ENCODE data around the gene NME1.
"Not testable (repeated sequence)": the region's sequence is repeated elsewhere in the genome, so short reads cannot be mapped to it uniquely, and the experiment has no call there.

NME1 gene

DNA sequence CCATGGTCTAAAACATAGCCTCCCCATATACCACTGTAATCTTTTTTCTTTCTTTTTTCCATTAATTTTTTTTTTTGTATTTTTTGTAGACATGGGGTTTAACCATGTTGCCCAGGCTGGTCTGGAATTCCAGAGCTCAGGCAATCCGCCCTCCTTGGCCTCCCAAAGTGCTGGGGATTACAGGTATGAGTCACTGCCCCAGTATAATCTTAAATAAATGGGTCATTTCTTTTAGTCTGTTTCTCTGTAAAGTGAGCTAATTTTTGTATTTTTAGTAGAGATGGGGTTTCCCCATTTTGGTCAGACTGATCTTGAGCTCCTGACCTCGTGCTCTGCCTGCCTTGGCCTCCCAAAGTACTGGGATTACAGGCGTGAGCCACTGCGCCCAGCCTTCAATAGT is 5.7 kb upstream of the NME1 start:
- DNase-seq, result no peak

DNA sequence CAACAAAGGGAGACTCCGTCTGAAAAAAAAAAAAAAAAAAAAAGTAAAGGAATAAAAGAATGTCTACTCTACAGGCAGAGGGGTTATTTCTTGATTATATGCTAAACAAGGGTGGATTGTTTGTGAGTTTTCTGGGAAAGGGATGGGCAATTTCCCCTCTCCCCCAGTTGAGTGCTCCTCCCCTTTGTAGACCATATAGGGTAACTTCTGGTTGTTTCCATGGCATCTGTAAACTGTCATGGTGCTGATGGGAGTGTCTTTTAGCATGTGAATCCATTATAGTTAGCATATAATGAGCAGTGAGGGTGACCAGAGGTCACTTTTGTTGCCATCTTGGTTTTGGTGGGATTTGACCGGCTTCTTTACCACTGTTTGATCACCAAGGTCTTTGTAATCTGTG is 4.2 kb upstream of the NME1 start:
- DNase-seq, result no peak

DNA sequence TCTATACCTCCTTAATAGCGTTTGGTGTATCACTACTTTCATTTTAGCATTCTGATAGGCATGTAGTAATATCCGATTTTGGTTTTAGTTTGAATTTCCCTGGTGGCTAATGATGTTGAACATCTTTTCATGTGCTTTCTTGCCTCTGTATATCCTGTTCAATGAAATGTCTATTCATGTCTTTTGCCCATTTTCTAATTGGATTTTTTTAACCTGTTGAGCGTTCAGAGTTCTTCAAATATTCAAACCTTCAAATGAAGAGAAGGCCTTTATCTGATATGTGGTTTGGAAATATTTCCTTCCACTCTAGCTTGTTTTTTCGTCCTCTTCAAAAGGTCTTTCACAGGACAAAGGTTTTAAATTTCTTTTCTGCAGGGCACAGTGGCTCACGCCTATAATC is 2.4 kb upstream of the NME1 start:
- DNase-seq, result no peak

DNA sequence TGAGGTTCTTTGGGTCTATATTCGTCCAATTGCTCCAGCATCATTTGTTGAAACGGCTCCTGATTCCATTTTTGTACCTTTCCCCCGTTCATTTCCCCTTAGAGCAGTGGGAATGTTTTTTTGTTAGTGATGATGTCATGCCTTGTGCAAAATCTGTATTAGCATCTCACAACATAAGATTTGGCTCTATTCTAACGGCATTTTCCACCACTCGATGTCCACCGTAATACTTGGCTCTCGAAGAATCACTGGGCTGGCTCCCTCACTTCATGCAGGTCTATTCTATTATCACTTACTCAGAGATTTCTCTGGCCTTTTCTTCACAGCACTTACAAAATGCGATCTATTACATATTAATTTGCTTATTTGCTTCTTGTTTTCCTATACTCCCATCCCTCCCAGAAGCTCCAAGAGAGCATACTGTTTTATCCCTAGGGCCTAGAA is 571 bp upstream of the NME1 start:
- no peak for DNase-seq

DNA sequence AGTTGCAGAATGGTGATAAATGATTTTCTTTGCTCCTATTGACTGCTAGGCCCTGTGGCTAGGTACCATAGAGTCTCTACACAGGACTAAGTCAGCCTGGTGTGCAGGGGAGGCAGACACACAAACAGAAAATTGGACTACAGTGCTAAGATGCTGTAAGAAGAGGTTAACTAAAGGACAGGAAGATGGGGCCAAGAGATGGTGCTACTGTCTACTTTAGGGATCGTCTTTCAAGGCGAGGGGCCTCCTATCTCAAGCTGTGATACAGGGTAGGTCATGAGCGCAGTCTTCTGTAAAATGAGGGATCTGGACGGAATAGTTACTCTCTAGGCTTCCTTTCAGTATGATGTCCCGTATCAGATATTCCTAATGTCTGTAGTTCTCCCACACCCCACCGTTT is 817 bp downstream of the NME1 start:
- DNase-seq, result no peak

DNA sequence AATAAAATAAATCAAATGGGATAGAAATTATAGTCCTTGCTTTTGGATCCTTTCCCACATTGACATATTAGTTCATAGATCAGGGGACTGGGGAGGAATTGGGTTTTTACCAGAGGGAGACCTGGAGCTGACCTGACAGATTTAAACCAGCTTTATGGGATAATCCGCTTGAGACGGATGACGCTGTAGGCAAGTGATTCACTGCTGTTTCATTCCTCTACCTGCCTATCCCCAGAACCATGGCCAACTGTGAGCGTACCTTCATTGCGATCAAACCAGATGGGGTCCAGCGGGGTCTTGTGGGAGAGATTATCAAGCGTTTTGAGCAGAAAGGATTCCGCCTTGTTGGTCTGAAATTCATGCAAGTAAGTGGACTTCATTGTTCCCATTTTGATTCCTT is 2.1 kb downstream of the NME1 start:
- no peak for DNase-seq

DNA sequence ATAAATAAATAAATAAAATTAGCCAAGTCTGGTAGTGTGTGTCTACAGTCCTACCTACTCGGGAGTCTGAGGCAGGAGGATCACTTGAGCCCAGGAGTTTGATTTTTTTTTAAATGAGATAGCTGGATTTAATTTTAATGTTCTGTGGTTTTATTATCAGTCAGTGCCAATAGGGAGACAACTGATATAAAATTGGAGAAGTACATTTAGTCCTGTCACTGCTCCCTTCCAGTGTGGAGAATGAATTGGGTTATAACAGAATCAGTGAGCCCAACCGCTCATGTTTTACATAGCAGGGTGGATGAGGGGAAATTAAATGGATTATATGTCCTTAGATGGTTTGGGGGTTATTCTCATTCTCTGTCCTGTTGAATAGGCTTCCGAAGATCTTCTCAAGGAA is 6.2 kb downstream of the NME1 start:
- no peak for DNase-seq

DNA sequence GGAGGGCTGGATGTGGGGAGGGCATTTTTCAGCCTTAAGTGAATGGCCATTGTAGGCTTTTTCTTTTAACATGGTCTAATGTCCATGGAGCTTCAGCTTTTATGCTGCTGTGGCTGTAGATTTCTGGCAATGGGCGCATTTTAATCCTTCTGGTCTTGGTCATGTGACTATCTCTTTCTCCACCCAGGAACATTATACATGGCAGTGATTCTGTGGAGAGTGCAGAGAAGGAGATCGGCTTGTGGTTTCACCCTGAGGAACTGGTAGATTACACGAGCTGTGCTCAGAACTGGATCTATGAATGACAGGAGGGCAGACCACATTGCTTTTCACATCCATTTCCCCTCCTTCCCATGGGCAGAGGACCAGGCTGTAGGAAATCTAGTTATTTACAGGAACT is 8.2 kb downstream of the NME1 start:
- no peak for DNase-seq

DNA sequence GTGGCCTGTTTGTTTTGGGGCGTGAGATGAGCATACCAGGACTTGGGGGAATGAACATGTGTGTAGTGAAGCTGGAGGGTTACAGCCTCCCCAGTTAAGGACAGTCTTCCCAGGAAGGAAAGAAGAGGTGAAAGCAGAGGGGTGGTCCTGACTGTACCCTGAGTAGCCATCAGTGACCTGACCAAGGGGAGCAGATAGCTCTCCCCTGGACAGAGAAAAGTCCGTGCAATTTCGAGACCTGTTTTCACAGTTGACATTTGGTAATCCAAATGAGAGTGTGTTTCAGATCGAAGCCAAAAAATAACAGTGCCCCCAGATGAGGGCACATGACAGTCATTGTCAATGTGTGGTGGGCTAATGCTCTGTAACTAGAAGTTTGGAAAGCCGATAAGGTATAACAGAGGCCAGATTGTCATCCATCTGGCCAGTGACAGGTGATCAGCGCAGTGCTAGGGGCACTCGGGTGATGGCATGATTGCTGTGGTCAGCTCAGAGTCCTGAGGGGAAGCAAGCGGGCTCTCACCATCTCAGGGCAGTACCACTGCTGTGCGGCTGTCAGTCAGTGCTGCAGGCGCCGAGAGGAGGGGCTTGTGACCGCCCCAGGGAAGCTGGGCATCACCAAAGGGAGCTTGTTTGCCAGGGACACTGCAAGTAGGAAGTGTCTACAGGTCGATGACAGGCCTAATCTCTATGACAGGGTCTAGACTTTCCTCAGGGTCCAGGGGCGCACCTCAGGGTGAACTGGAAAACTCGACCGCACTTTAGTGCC is 11.7 kb downstream of the NME1 start:
- DNase-seq, result no peak

DNA sequence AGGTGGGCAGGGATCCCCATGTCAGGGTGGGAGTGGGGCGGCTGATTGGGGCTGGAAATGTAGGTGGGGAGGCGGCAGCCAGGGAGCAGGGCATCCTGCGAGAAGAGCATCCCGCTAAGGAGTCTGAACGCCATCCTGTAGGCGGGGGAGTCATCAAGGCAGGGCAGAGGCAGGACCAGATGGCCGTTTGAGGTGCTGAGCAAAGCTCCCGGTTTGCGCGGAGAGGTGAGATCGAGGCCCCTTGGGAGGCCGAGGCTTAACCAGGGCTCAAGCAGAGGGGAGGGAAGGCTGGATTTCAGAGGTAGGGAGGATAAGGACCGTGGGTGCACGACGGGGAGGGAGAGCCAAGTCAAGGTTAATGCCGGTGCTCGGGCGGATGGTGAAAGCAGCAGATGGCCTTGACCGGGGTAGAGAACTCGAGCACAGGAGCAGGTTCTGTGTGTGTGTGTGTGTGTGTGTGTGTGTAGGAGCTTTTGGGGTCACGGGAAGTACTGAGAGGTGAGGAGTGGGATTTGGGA is 12.4 kb downstream of the NME1 start:
- DNase-seq, result no peak

DNA sequence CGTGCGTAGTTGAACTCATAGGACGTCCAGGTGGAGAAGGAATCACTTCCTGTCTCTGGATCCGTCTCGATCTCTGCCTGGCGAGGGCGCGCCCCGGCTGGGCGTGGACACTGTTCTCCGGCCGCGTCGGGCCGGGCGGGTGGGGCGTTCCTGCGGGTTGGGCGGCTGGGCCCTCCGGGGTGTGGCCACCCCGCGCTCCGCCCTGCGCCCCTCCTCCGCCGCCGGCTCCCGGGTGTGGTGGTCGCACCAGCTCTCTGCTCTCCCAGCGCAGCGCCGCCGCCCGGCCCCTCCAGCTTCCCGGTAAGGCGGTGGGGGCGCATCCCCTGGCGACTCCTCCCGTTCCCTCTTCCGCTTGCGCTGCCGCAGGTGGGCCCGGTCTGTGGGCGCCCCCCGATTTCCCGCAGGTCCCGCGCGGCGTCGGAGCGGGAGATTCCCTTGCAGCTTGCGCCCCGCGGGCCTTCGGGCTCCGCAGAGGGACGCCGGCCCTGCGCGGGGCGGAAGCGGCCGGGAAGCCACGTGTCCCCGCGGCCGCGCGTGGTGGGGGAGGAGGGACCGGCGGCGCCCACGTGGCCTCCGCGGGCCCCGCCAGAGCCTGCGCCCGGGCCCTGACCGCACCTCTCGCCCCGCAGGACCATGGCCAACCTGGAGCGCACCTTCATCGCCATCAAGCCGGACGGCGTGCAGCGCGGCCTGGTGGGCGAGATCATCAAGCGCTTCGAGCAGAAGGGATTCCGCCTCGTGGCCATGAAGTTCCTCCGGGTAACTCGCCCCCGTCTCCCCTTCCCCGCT is 13.0 kb downstream of the NME1 start, which contains the start of gene NME2:
Gene NME2 (plus strand): TSS at position 214 of the 789 bp plus-strand sequence. CDS start 420 bp downstream, at position 634.
- DNase-seq, result peak; percentile 52

DNA sequence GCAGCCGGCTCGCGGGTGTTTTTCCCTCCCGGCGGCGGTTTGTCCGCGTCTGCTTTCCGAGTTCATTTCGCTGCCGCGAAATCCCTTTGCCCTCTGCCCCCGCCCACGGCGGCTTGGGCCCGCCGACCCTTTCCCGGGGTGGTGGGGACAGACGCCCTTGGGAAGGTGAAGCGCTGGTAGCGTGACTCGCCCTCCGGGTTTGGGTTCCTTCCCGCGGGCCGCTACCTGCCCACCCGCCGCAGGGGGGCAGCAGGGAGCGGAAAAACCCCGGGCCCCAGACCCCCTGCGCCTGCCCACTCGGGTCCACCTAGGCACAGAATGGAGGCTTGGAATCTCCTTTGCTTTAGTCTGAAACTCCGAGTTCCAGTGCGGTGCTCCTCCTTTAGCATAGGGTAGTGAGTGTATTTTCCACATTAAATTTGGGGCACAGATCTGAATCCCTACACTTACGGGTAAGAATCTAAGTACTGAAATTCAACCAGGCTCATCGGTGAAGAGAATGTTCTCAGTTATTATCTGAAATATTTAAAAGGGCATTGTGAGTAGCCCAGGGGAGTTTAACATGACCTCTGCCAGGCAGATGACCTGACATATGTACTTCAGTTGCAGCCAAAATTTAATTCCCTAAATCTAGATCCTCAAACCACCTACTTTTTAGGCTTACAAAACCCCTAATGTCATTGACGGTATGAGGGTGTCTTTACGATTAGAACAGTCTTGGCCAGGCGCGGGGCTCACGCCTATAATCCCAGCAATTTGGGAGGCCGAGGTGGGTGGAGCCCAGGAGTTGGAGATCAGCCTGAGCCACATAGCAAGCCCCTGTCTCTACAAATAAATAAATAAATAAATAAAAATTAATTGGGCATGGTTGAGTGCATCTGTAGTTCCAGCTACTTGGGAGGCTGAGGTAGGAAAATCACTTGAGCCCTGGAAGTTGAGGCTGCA is 13.9 kb downstream of the NME1 start:
- DNase-seq, result no peak

DNA sequence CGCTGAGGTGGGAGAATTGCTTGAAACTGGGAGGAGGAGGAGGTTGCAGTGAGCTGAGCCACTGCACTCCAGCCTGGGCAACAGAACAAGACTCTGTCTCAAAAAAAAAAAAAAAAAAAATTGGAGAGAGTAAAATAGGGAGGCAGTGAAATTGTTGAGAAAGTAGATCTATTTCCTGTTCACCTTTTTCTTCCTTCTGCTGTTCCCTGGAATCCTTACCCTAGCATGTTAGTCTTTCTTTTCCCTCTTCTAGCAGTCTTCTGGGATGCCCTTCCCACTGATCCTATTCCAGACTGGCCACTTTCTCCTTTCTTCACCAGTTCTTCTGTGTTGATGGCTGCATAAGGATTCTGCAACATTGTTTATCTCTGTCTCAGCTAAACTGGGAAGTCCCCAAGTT is 16.0 kb downstream of the NME1 start:
- DNase-seq, result no peak

DNA sequence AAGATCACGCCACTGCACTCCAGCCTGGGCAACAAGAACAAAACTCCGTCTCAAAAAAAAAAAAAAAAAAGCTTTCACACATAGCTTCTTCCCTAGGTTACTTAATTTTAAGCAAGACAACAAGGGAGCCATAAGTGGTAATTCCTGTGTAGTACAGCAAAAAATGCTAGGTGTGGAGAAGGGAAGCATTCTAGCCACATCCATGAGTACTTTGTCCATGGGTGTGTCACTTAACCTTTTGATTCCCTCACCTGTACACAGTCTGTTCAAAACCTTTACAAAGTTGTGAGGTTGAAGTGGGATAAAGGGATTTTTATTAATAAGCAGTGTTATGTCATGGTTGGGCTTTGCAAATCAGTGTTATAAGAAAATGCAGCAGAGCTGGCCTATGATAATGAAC is 17.4 kb downstream of the NME1 start:
- no peak for DNase-seq

DNA sequence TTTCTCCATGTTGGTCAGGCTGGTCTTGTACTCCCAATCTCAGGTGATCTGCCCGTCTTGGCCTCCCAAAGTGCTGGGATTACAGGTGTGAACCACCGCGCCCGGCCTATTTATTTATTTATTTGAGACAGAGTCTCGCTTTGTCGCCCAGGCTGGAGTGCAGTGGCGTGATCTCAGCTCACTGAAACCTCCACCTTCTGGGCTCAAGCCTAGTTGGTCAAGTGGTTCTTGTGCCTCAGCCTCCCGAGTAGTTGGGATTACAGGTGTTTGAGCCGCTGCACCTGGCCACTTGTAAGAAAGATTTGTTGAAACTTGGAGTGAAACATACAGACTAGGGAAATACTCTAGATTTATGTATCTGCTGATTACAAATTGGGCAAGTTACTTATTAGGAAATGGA is 18.7 kb downstream of the NME1 start:
- DNase-seq, result not testable (repeated sequence)

DNA sequence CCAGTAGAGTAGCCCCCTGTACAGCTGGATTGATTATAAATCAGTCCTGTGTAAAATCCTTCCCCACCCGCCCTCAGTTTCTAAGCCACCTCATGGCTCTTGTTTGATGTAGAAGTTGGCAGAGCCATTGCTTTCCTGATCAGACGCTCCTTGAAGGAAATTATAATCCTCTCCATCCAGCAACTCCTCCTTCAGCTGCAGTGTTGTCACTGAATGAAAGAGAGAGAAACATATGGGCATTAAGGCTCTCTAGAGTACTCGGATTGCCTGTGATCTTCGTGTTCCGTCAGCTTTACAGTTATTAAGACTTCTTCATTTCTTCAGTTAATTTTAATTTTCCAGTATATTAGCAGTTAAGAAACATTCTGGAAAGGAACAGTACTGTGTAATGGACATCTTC is 27.1 kb downstream of the NME1 start:
- DNase-seq, result no peak

DNA sequence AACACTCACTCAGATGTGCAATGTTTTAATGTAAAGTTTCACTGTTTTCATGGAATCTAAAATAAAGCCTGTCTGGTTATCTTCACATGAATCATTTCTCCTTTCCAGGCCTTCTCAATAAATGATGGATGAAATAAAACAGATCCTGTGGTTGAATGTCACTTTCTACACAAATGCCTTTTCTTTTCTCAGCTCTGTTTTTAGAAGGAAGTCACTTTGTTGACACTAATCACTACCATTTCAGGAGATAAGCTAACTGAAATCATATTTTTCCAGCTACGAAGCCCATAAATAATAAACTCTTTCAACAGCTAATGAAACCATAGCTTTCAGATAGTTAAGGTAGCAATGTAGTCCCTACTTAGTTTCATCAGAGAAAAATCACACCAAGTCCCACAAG is 30.8 kb downstream of the NME1 start:
- no peak for DNase-seq

DNA sequence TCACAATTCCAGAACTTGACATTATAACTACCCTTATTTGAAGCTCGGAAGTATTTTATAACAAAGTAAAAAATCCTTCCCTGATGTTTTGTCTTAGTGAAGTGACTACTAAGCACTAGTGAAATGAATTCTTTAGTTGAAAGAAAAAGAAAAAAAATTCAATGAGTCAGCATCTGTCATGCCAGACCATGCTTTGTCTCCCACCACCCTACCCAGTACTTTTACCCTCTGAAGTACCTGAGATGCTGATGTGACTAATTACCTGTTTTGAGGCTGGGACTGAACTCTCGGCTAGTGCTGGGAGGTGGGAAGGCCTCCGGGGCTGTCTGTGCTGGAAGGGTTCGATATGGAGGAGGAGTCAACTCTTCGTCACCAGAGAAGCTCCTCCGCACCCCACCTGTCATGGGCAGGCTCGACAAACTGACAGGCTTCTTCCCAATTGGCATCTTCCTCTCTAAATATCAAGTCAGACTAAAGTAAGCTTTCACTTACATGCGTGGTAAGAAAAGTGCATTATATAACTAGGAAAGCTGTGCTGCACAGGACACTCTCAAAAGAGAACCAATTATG is 32.5 kb downstream of the NME1 start:
- no peak for DNase-seq

DNA sequence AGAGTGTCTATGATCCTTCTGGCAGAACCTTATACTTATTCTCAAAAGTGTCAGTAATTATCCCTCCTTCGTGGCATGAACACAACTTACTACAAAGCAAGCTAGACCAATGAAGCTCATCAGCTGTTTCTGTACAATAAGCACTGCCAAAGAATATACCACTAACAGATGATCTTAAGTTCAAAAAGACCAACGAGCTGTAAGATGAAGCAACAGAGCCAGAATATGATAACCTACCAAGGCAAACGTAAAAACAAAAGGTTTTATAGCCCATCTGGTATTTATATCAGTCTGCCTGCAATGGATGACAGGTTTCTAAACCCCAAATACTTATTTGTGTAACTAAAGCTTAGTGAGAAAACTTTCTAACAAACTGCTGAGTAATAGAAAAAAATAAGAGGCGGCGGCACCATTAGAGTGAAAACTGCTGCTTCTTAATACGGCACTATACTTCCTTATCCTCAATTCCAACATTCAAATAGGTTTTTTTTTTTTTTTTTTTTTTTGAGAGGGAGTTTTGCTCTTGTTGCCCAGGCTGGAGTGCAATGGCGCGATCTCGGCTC is 35.0 kb downstream of the NME1 start:
- no peak for DNase-seq

DNA sequence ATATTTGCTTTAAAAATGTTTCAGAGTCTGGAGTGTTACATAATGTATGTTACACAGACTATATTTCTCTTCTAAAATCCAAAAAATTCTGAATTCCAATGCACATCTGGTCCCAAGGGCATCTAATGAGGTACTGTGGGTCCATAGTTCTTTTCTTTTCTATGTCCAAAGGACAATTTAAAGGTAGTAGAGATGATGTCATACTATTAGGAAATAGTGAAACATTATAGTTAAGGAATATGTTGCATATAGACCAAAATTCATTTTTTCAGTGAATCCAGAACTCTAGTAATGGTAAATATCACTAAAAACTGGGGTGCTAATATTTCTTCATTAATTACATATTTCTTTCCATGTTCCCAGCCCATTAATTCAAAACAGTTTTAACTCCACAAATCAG is 35.8 kb downstream of the NME1 start:
- DNase-seq, result no peak

DNA sequence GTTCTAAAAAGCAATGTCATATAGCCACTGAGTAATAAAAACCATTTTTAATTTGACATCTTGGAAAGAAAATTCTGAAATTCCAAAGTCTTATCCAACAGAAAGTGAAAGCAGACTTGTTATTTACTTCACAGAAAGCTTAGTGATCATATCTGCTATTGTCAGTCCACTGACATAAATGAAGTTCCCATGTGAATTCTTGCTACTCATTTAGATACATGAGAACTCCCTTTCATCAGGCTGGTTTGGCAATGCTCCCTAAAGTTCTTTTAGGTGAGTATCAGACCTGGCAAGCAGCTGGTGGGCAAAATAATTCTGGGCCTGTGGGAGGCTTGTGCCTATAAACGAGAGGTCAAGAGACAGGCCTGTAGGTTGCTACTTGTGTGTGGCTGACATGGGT is 36.3 kb downstream of the NME1 start:
- no peak for DNase-seq

DNA sequence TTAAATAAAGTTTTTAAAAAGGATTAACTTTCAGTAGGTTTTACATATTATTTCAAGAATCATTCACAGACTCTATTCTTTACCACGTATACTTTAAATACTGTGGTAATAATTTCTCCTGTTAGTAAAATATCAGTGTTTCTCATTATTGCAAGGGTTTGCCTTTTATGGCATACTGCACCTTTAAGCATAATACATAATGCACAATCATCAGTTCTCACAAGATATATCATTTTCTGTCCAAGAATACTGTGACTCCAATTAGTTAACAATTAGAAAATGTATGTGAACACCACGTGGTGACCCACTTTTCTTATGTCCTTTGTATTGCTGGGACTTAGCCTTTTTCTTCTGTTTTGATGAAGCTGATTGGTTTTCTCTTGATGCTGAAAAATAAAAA is 38.5 kb downstream of the NME1 start:
- no peak for DNase-seq

All from NCI-H1048 (cell line).